ENCODE results near the gene HTT.
"Not testable (repeated sequence)": the region's sequence is repeated elsewhere in the genome, so short reads cannot be mapped to it uniquely, and the experiment has no call there.

The HTT gene

DNA sequence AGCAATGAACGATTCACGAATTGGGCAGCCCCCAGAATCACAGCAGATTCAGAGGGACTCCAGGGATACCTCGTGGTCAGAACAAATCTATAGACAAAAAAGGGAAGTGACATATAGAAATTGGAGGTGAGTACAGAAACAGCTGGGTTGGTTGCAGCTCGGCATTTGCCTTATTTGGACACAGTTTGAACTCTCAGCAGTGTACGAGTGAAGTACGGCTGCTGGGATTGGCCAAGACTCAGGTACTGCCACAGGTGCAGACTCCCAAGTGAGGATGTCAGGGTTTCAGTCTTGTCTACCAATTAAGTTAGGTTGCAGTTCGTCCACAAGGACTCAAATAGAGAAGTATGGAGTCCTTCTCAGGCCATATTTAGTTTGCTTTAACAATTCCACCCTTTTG, 28.3 kb upstream of the HTT start:
- DNase-seq (ENCODE audit: low read depth) = no peak

DNA sequence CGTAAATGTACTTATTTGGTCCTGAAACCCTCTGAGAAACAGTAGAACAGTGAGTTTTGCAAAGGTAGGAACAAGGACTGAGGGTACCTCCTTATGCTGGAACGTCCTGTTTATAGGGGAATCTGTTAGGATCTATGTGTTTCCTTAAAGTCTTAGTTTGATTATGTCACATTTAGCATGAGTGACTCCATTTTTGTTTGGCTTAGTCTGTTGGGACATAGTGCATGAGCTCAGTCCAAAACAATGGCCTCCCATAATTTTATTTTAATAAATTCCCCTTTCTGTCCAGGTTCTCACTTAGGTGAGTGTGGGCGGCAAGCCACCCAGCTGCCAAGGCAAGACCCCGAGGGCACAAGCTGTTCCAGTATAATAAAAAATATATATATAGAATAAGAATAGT, 27.9 kb upstream of the HTT start:
- DNase-seq (ENCODE audit: low read depth) = no peak

DNA sequence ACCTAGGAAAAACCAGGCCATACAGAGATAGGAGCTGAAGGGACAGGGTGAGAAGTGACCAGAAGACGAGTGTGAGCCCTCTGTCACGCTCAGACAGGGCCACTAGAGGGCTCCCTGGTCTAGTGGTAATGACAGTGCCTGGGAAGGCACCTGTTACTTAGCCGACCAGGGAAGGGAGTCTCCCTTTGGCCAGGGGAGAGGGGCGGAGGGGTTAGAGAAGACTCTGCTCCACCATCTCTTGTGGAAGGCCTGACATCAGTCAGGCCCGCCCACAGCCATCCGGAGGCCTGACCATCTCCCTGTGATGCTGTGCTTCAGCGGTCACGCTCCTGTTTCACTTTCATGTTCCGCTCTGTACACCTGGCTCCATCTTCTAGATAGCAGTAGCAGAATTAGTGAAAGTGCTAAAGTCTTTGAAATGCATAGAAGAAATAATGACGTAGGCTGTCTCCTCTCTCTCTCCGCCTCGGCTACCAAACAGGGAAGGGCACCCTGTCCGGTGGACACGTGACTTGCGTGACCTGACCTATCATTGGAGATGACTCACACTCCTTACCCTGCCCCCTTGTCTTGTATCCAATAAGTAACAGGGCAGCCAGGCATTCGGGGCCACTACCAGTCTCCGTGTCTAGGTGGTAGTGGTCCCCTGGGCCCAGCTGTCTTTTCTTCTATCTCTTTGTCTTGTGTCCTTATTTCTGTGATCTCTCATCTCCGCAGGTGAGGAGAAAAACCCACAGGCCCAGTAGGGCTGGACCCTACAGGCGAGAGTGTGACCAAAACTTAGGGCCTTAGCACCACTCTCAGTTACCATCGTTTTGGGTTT, 26.8 kb upstream of the HTT start:
- DNase-seq (ENCODE audit: low read depth) = peak; percentile 48

DNA sequence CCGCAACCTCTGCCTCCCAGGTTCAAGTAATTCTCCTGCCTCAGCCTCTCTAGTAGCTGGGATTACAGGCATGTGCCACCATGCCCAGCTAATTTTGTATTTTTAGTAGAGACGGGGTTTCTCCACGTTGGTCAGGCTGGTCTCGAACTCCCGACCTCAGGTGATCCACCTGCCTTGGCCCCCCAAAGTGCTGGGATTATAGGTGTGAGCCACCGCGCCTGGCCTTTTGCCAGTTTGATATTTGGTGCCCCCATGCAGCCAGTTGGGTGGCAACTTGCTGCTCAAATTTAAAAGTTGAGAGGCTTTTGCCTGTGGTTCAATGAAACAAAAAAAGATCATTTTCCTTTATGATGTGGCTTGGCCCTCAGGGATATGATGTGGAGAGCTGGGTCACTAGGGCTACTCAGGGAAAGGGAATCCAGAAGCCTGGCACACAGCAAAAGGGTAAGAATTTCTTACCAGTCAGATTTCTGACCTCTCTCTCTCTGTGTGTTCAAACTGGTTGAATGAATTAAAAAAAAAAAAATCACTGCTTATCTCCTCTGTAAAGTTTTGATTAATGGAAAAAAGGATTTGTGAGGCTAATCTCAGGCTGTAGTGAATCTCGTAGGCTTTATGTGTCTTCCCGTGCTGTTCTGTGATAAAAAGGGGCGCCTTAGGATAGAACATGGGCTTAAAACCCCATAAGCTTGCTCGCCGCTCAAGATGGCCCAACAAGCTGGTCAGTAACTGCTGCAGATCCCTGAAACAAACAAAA, 23.2 kb upstream of the HTT start:
- DNase-seq (ENCODE audit: low read depth) = not testable (repeated sequence)

DNA sequence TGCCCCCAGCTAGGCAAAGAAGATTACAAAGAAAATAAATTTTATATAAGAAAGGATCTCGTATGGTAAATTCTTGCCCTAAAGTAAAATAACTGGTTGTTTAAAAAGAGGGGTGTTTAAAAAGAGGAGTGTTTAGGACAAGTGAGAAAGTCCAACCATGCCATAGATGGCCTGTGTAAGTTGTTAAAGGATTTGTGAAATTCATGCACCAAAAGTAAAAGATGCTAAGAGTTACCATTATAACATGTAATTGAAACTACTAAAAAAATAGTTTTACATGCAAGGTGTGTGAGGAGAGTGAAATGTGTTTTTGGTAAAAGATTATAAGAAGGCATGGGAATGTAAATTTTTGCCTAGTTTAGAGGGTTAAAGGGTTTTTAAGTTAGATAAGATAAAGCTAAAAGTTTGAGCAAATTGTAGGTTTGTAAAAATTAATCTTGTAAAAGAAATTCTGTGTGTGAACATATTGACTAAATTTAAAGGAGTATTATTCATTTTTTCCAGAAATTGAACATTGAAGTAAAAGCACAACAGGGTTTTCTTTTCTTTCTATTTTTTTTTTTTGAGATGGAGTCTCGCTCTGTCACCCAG, 20.2 kb upstream of the HTT start:
- DNase-seq (ENCODE audit: low read depth) = no peak

DNA sequence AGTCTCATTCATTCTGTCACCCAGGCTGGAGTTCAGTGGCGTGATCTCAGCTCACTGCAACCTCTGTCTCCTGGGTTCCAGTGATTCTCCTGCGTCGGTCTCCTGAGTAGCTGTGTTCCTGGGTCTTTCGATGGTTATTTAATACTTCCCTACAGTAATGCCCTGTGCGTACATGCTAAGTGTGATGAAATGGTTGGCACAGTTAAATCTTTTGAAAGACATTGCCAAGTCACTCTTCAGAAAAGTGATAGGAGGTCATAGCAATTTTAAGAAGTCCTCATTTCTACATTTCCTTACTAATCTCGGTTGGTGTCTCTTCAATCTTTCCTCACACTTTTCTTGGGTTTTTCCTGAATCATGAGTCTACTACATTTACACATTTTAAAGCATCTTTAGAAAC, 14.5 kb upstream of the HTT start:
- DNase-seq (ENCODE audit: low read depth) = no peak

DNA sequence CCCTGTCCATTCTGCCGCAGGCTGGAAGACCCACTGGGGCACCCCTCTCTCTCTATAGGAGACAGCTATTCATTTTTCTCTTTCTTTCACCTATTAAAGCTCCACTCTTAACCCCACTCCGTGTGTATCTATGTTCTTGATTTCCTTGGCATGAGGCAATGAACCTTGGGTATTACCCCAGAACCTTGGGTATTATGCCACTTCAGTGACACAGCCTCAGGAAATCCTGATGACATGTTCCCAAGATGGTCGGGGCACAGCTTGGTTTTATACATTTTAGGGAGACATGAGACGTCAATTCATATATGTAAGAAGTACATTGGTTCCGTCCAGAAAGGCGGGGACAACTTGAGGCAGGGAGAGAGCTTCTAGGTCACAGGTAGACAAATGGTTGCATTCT, 13.5 kb upstream of the HTT start:
- no peak for DNase-seq (ENCODE audit: low read depth)

DNA sequence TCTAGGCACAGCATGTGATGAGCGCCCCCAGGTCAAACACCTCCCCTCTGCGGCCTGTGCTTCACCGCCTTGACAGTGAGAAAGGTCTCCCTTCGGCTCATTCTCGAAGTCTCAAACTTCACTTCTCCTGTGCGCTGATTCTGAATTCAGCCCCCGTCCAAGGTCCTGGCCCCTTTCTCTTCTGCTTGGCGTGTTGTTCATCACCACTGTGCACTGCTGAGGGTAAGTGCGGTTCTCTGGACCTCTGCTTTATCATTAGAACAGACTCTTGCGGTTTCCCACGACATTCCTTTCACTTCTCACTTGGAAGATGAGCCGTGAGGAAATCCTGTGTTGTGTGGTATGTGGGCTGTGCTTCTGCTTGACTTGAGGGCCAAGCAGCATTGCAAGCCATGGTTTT, 12.0 kb upstream of the HTT start:
- peak; percentile 98 for DNase-seq (ENCODE audit: low read depth)

DNA sequence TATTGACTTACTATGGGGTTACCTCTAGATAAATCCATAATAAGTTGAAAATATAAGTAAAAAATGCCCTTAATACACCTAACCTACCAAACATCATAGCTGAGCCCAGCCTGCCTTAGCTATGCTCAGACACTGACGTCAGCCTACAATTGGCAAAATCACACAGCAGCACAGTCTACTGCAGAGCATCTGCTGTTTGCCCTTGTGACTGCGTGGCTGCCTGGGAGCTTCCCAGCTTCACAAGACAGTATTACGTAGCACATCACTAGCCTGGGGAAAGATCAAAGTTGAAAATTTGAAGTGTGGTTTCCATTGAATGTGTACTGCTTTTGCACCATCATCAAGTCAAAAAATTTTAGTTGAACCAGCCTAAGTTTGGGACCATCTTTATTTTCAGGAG, 8.9 kb upstream of the HTT start:
- no peak for DNase-seq (ENCODE audit: low read depth)

DNA sequence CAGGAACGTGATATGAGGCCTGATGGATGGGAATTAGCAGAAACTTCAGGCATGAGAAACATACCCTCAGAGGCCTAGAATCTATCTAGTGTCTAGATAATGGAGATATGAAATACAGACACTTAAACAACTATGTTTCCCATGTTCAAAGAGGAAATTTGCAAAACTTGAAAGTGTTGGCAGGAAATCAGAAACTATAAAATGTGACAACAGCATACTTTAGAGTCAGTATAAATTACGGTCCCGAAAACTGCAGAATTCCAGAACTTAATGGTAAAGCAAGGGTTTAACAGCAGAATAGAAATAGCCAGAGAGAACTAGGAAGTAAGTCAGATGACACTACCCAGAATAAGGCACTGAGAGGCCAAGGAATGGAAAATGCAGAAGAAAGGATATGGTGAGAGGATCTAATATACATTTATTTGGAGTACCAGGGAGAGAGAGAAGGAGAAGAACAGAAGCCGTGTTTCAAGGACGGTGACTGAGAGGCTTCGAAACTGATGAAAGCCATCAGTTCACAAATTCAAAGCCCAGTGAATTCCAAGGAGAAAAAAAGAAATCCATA, 7.6 kb upstream of the HTT start:
- no peak for DNase-seq (ENCODE audit: low read depth)

DNA sequence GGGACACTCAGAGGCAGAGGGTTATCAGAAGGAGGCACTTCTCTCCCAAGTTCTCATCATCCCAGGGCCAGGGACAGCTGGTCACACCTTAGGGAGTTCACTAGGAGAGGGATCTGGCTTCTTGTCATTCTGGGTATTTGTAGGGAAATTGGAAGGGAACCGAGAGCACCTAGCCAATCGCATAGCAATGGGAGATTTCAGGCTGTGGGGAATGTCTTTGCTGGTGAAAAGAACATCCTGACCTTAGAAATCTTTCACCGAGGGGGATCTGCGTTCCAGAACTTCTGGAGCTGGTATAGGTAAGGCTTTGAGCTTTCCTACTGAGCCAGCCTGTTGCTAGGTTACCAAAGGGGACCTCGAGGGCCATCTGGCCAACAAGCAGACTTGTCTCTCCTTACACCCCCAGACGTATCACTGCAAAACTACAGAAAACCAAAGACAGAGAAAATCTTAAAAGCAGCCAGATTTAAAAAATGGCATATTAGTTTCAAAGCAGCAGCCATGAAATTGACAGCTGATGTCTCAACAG, 6.9 kb upstream of the HTT start:
- no peak for DNase-seq (ENCODE audit: low read depth)

DNA sequence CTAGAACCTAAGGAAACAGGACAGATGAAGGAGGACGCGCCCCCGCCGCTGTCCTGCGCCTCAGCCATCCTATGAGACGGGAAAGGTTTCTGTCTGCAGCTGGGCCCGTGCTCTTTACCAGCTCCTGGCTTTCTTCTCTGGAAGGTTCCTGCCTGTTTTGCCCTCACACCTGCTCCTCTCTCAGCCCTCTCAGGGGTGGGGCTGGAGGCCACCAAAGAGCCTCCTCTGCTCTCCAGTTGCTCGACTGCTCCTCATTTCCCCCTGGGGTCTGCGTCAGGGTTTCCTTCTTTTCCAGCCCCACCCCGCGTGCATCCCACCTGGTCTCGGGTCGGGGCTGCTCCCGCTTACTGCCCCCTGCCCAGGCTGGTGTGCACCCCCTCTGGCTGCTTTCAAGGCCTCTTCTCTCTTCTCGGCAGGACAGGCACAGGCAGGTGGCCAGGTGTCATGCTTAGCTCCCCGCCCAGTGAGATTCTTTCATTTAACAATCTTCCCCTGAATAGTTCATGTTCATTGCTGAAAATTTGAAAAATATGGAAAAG, 4.8 kb upstream of the HTT start:
- no peak for DNase-seq (ENCODE audit: low read depth)

DNA sequence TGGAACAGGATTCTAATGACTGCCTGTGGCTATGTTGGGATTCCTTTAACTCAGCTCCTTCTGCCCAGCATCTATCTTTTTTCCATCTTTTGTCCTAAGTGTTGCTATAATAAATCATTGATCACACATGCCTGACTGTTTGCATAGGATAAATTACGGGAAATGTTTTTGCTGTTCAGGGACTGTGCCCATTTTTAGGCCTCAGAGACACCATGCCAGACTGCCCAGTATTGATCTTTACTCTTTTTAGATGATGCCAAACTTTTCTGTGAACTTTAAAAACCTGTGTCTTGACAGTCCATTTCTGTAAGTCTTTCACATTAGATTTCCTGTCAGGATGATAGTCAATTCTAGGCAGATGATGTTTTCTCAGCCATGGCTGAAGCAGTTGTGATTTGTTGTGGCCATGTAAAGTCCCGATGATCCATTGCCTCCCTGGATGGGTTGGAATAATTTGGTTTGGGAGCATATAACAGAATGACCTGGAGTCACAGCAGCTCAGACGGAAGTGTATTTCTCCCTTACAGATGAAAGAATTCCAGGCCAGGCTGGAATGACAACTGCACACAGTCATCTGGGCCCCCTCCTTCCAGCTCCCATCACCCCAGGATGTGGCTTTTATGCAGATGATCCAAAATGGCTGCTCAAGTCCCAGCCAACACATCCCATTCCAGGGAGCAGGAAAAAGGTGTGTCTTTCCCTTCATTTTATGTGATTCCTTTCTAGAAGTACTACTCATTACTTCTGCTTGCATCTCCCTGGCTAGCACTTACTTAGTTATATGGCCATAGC, 3.6 kb upstream of the HTT start:
- no peak for DNase-seq (ENCODE audit: low read depth)

DNA sequence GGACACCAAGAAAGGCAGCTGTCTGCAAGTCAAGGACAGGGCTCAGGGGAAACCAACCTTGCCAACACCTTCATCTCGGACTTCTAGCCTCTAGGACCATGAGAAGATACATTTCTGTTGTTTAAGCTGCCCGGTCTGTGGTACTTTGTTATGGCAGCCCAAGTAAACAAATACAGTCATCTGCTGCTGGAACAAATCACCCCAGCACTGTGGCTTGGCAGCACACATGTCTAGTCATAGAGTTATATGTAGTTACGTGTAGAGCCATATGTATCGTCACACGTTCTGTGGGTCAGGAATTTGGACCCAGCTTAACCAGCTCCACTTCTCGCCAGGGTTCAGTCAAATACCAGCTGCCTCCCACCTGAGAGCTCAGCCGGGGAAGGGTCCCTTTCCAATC, 2.7 kb upstream of the HTT start:
- no peak for DNase-seq (ENCODE audit: low read depth)

DNA sequence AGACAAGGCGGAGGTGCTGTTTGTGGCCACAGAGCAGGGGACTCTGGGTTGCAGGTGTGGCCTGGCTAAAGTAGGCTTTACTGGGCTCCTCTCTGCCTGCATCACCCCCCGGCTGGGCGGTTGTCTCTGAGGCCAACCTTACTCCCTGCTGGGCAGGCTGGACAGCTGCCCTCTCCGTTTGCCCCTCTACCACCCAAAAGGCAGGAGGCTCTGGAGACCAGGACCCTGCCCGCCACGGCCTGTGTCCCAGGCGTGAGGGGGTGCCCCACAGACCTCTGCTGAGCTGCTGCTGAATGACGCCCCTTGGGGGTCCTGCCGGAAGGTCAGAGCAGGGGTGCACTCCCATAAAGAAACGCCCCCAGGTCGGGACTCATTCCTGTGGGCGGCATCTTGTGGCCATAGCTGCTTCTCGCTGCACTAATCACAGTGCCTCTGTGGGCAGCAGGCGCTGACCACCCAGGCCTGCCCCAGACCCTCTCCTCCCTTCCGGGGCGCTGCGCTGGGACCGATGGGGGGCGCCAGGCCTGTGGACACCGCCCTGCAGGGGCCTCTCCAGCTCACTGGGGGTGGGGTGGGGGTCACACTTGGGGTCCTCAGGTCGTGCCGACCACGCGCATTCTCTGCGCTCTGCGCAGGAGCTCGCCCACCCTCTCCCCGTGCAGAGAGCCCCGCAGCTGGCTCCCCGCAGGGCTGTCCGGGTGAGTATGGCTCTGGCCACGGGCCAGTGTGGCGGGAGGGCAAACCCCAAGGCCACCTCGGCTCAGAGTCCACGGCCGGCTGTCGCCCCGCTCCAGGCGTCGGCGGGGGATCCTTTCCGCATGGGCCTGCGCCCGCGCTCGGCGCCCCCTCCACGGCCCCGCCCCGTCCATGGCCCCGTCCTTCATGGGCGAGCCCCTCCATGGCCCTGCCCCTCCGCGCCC, 1.1 kb upstream of the HTT start:
- DNase-seq (ENCODE audit: low read depth) = no peak

DNA sequence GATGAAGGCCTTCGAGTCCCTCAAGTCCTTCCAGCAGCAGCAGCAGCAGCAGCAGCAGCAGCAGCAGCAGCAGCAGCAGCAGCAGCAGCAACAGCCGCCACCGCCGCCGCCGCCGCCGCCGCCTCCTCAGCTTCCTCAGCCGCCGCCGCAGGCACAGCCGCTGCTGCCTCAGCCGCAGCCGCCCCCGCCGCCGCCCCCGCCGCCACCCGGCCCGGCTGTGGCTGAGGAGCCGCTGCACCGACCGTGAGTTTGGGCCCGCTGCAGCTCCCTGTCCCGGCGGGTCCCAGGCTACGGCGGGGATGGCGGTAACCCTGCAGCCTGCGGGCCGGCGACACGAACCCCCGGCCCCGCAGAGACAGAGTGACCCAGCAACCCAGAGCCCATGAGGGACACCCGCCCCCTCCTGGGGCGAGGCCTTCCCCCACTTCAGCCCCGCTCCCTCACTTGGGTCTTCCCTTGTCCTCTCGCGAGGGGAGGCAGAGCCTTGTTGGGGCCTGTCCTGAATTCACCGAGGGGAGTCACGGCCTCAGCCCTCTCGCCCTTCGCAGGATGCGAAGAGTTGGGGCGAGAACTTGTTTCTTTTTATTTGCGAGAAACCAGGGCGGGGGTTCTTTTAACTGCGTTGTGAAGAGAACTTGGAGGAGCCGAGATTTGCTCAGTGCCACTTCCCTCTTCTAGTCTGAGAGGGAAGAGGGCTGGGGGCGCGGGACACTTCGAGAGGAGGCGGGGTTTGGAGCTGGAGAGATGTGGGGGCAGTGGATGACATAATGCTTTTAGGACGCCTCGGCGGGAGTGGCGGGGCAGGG, 568 bp downstream of the HTT start:
- DNase-seq (ENCODE audit: low read depth) = peak; percentile 38

DNA sequence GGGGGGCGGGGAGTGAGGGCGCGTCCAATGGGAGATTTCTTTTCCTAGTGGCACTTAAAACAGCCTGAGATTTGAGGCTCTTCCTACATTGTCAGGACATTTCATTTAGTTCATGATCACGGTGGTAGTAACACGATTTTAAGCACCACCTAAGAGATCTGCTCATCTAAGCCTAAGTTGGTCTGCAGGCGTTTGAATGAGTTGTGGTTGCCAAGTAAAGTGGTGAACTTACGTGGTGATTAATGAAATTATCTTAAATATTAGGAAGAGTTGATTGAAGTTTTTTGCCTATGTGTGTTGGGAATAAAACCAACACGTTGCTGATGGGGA, 1.1 kb downstream of the HTT start:
- no peak for DNase-seq (ENCODE audit: low read depth)

DNA sequence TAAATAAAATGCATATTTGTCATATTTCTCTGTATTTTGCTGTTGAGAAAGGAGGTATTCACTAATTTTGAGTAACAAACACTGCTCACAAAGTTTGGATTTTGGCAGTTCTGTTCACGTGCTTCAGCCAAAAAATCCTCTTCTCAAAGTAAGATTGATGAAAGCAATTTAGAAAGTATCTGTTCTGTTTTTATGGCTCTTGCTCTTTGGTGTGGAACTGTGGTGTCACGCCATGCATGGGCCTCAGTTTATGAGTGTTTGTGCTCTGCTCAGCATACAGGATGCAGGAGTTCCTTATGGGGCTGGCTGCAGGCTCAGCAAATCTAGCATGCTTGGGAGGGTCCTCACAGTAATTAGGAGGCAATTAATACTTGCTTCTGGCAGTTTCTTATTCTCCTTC, 3.3 kb downstream of the HTT start:
- DNase-seq (ENCODE audit: low read depth) = no peak

DNA sequence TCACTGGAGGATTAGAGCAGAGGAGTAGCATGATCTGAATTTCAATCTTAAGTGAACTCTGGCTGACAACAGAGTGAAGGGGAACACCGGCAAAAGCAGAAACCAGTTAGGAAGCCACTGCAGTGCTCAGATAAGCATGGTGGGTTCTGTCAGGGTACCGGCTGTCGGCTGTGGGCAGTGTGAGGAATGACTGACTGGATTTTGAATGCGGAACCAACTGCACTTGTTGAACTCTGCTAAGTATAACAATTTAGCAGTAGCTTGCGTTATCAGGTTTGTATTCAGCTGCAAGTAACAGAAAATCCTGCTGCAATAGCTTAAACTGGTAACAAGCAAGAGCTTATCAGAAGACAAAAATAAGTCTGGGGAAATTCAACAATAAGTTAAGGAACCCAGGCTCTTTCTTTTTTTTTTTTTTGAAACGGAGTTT, 5.2 kb downstream of the HTT start:
- no peak for DNase-seq (ENCODE audit: low read depth)

Data from amniotic epithelial cell (primary cell).